ENCODE measurements around the gene CNOT1.
"Not testable (repeated sequence)": the region's sequence is repeated elsewhere in the genome, so short reads cannot be mapped to it uniquely, and the experiment has no call there.

The CNOT1 gene

GRCh38 chr16:58661199-58661830, 31.7 kb upstream of the CNOT1 start:
- TF ChIP-seq, protein P1, sequence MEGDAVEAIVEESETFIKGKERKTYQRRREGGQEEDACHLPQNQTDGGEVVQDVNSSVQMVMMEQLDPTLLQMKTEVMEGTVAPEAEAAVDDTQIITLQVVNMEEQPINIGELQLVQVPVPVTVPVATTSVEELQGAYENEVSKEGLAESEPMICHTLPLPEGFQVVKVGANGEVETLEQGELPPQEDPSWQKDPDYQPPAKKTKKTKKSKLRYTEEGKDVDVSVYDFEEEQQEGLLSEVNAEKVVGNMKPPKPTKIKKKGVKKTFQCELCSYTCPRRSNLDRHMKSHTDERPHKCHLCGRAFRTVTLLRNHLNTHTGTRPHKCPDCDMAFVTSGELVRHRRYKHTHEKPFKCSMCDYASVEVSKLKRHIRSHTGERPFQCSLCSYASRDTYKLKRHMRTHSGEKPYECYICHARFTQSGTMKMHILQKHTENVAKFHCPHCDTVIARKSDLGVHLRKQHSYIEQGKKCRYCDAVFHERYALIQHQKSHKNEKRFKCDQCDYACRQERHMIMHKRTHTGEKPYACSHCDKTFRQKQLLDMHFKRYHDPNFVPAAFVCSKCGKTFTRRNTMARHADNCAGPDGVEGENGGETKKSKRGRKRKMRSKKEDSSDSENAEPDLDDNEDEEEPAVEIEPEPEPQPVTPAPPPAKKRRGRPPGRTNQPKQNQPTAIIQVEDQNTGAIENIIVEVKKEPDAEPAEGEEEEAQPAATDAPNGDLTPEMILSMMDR (IDR thresholded peaks at IDR 0.05; ENCODE audit: insufficient read depth, low read depth, low read length, missing control alignments) = peak; percentile 77
- H3K4me3 ChIP-seq (ENCODE audit: low read length) = no peak overlapping the region
- peak; percentile 87 for DNase-seq (ENCODE audit: low read depth)

DNA sequence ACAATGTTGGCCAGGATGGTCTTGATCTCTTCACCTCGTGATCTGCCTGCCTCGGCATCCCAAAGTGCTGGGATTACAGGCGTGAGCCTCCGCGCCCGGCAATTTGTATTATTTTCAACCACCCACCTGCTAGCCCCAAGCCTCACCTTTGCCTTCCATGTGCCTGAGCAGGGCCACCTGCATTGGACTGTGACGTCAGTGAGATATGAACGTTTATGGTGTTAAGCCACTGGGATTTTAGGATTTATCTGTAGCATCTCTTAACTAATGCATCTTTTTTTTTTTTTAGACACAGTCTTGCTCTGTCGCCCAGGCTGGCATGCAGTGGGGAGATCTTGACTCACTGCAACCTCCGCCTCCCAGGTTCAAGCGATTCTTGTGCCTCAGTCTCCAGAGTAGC, 30.3 kb upstream of the CNOT1 start:
- not testable (repeated sequence) for H3K4me3 ChIP-seq (ENCODE audit: low read length); DNase-seq (ENCODE audit: low read depth)

GRCh38 chr16:58658796-58659211, 29.2 kb upstream of the CNOT1 start:
- H3K4me3 ChIP-seq (ENCODE audit: low read length) = no peak overlapping the region
- TF ChIP-seq, protein P1 (IDR thresholded peaks at IDR 0.05; ENCODE audit: insufficient read depth, low read depth, low read length, missing control alignments) = no peak
- no peak for DNase-seq (ENCODE audit: low read depth)

GRCh38 chr16:58656899-58657298, 27.3 kb upstream of the CNOT1 start:
- DNase-seq (ENCODE audit: low read depth) = no peak
- H3K4me3 ChIP-seq (ENCODE audit: low read length) = no peak overlapping the region
- TF ChIP-seq, protein P1 (IDR thresholded peaks at IDR 0.05; ENCODE audit: insufficient read depth, low read depth, low read length, missing control alignments) = no peak

GRCh38 chr16:58655215-58655596, 25.6 kb upstream of the CNOT1 start:
- TF ChIP-seq, protein P1 (IDR thresholded peaks at IDR 0.05; ENCODE audit: insufficient read depth, low read depth, low read length, missing control alignments) = no peak
- no peak overlapping the region for H3K4me3 ChIP-seq (ENCODE audit: low read length)
- DNase-seq (ENCODE audit: low read depth) = no peak

DNA sequence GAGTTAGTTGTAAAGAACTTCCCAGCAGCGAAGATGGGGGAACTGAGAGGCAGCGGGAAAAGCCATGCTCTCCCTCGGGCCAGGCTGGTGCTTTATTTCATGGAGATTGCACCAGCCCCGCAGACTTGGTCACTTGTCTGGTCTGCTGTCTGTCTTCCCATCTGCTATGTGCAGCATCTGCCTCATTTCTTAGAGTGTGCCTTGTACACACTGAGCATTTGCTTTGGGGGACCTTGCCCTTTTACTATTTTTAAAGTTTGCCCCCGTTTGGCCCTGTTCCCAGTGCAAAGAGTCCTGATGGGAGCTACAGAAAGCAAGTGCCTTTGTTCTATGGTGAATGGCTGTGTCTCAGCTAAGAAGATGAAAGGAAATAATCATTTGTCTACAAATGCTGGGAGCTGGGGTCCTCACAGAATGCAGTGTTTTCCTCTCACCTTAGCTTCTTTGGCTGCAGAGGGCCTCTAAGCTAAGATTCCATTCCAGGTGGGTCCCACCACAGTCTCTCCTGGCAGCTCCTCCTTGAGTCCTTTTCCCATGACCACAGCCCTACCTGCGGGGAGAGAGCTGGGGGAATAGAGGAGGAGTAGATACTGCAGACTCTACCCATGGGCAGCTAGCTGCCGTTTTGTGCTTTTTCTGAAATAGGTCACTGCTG, 25.1 kb upstream of the CNOT1 start:
- TF ChIP-seq, protein P1 (IDR thresholded peaks at IDR 0.05; ENCODE audit: insufficient read depth, low read depth, low read length, missing control alignments) = no peak
- no peak overlapping the region for H3K4me3 ChIP-seq (ENCODE audit: low read length)
- no peak for DNase-seq (ENCODE audit: low read depth)

DNA sequence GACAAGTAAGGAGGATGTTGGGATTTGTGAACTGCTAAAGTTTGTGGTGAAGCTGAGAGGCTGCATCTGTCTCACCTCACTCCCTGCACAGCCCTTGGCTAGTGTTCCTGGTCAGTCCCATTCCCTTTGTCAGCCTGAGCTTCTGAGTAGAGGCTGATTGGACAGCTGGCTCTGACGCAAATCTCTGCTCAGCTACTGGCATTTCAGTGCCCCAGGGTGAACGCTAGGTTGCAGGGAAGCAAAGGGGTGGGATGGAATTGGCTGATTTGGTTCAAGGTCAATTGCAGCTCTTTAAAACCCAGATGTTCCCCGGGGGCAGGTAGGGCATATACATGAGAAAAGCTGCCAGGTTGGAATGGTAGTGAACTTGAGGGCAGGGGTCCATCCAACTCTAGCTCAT, 23.1 kb upstream of the CNOT1 start:
- TF ChIP-seq, protein P1 (IDR thresholded peaks at IDR 0.05; ENCODE audit: insufficient read depth, low read depth, low read length, missing control alignments) = no peak
- peak; percentile 16 for DNase-seq (ENCODE audit: low read depth)

More for the DNA sequence above, 23.1 kb upstream of the CNOT1 start:
- H3K4me3 ChIP-seq (ENCODE audit: low read length) = no peak overlapping the region
